Stimulated activated naive CD8-positive, alpha-beta T cell treated with anti-CD3 and anti-CD28 coated beads, Interleukin-15, Interleukin-2, amounts not matched to agents 100 U/mL and 50 U/mL, for 24 hours (primary cell): ENCODE measurements around the gene RPS6KA2.

Experiments used
- ATAC-seq: fragments of 150-1000 bp; cut with Tn5 transposase; one replicate; pipeline ENCODE4 v1.10.0; 2021
- DNase-seq: peaks from one replicate; pipeline ENCODE4 v3.0.0; 2021

Gene RPS6KA2

GRCh38 chr6:166572370-166573261, 54.4 kb downstream of the RPS6KA2 start:
- ATAC-seq = no peak
- no peak for DNase-seq

GRCh38 chr6:166570929-166571713, 55.9 kb downstream of the RPS6KA2 start:
- DNase-seq (no peak), ATAC-seq (no peak)

GRCh38 chr6:166569206-166569605, 57.8 kb downstream of the RPS6KA2 start:
- DNase-seq (no peak), ATAC-seq (no peak)

GRCh38 chr6:166567813-166568212, 59.2 kb downstream of the RPS6KA2 start:
- ATAC-seq = no peak

GRCh38 chr6:166567107-166567506, 59.9 kb downstream of the RPS6KA2 start:
- DNase-seq = no peak
- ATAC-seq = no peak

More at GRCh38 chr6:166567813-166568212, 59.2 kb downstream of the RPS6KA2 start:
- DNase-seq = no peak

GRCh38 chr6:166566026-166567011, 60.7 kb downstream of the RPS6KA2 start:
- DNase-seq (no peak), ATAC-seq (no peak)

- ATAC-seq (no peak), DNase-seq (no peak)
These were observed 61.7 kb downstream of the RPS6KA2 start for GRCh38 chr6:166565084-166565967.

GRCh38 chr6:166563805-166564204, 63.2 kb downstream of the RPS6KA2 start:
- no peak for ATAC-seq
- no peak for DNase-seq

- no peak for DNase-seq
- ATAC-seq = no peak
These were observed 63.9 kb downstream of the RPS6KA2 start for GRCh38 chr6:166563200-166563599.

GRCh38 chr6:166562726-166563125, 64.3 kb downstream of the RPS6KA2 start:
- DNase-seq (no peak), ATAC-seq (peak; percentile 39)

- no peak for DNase-seq
- no peak for ATAC-seq
These were observed 65.2 kb downstream of the RPS6KA2 start for GRCh38 chr6:166561771-166562359.

GRCh38 chr6:166560222-166560621, 66.8 kb downstream of the RPS6KA2 start:
- DNase-seq = no peak
- no peak for ATAC-seq

GRCh38 chr6:166559662-166560061, 67.4 kb downstream of the RPS6KA2 start:
- ATAC-seq = no peak
- no peak for DNase-seq

GRCh38 chr6:166559211-166559610, 67.8 kb downstream of the RPS6KA2 start:
- DNase-seq (no peak), ATAC-seq (no peak)

- DNase-seq (no peak), ATAC-seq (no peak)
These were observed 68.7 kb downstream of the RPS6KA2 start for GRCh38 chr6:166558156-166559005.

GRCh38 chr6:166556863-166557322, 70.2 kb downstream of the RPS6KA2 start:
- DNase-seq (no peak), ATAC-seq (peak; percentile 43)

GRCh38 chr6:166556336-166556735, 70.7 kb downstream of the RPS6KA2 start:
- no peak for DNase-seq

GRCh38 chr6:166555086-166555485, 72.0 kb downstream of the RPS6KA2 start:
- no peak for DNase-seq
- no peak for ATAC-seq

More at GRCh38 chr6:166556336-166556735, 70.7 kb downstream of the RPS6KA2 start:
- ATAC-seq = no peak

GRCh38 chr6:166554316-166554715, 72.7 kb downstream of the RPS6KA2 start:
- ATAC-seq (no peak), DNase-seq (no peak)
